ENCODE data around the gene TBC1D1.
A peak's percentile ranks its signal among the peaks of the same experiment; 100 is the strongest.

TBC1D1 gene

DNA sequence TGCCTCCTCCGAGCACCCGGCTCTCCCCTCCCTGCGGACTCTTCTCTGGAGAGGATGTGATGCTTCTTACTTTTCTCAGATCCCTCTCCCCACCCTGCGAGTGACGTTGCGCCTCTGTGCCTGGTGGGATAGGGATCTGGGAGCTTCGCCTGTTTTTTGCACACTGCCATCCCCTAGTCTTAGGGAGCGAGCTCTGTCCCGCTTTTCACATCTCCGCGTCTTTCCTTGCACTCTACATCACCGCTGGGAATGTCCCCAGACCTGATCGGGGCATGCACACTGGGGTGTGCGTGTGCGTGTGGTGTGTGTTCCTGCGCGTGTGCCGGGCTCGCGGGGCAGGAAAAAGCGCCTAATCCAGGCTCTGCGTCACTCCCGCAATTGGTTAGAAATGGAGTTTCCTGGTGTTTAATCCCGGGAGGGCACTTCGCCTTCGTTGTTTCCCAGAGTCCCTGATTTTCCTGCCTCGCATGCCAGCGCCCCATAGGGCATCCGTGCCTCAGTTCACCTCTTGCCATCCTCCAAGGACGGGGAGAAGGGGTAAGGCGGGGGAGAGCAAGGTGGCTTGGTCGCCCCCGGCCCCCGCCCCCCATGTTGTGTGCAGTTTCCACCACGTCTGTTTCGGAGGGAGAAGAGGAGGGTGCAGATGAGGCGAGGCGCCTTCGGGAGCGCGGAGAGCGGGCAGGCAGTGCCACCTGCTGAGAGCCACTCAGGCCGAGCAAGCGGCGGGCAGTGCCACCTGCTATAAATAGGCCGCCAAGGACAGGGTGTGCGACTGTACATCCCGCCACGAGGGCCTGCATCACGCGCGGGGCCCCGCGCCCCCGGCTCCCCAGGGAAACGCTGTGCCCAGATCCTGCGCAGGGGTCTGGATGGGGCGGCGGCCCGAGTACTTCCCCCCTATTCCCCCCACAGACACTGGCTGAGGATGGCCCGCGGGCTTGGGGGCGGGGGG lies 759 bp upstream of the TBC1D1 start:
- no peak for DNase-seq (ENCODE audit: extremely low read depth in 1 of 2, low read depth in 1 of 2)

DNA sequence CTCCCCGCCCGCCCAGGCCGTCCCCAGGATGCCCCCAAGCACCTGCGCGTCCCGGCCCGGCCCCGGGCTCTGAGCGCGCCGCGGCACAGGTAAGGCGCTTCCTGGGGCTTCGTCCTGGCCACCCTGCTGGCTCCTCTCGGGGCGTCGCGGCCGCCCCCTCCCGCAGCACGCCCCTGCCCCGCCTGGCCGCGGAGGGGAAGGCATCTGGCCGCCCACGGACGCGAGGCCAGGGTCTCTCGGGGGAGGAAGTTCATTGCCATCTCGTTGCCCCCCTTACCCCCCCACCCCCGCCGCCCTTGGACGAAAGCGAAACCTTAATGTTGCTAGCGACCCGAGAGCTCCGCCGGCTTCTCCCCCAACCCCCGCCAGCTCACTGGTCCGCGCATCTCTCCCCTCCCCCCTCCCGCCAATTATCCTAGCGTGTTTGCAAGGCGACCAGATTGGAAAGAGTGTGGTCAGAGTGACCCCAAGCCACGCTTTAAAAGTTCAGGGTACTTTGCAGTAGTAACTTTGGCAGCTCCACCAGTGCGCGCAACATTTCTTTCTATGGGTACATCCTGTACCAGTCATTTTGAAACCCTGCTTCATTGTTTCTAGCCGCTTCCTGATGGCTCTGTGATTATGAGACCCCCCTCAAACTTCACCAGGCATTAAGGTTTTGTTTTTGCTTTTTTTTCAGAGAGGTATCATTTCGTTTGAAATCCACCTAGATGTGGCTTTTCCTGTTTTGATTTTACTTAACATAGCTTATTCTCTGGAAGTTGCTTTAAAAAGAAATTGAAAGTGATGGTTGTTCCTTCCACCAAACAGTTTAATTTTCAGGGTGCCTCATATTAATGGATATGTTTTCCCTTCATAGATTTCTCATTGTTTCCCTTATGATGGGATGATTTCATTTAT lies 626 bp downstream of the TBC1D1 start:
- DNase-seq (ENCODE audit: extremely low read depth in 1 of 2, low read depth in 1 of 2): peak; percentile 33 to 61

DNA sequence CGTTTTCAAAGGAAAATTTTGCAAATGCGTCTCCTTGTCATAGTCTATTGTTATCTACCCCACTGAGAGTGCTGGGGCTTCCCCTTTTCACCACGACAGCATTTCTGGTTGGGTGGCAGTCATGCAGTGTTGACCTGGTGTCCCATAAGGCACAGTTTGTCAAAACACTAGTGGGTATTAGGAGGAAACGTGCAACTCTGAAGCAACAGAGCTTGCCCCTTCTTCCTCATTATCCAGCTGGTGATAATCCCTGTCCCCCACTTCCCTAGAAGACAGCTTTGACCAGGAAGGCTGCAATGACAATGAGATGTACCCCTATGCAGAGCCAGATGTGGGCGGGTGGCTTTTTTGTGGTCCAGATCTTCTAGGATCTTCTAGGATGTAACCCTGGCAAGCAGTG lies 1.8 kb downstream of the TBC1D1 start:
- peak; percentile 13 to 64 for DNase-seq (ENCODE audit: extremely low read depth in 1 of 2, low read depth in 1 of 2)

DNA sequence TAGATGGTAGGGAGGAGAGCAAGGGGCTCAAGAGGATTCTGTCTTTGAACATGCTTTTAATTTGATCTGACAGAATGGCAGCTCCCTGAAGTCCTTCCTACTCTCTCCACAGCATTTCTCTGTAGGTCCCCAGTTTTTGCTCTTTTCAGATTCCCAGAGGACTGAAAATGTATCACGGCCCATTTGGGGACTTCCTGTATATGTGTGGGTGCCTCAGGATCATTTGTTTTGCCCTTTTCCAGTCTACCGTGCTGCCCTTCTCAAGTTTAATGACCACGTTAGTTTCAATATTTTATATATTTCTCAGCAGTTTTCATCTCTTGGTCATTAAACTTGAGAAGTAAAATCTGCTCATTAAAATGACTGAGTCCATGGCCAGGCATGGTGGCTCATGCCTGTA lies 2.3 kb downstream of the TBC1D1 start:
- DNase-seq (ENCODE audit: extremely low read depth in 1 of 2, low read depth in 1 of 2): no peak

DNA sequence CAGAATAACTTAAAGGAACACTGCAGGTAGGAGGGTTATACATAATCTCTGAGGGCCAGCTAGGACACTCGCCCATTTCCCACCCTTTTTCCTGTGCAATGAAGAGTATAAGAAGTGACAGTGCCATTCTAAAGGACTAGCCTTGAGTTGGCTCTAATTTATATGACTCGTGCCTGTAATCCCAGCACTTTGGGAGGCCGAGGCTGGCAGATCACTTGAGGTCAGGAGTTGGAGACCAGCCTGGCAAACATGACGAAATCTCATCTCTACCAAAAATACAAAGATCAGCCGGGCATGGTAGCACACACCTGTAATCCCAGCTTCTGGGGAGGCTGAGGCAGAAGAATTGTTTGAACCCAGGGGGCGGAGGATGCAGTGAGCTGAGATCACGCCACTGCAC lies 4.4 kb downstream of the TBC1D1 start:
- no peak for DNase-seq (ENCODE audit: extremely low read depth in 1 of 2, low read depth in 1 of 2)

DNA sequence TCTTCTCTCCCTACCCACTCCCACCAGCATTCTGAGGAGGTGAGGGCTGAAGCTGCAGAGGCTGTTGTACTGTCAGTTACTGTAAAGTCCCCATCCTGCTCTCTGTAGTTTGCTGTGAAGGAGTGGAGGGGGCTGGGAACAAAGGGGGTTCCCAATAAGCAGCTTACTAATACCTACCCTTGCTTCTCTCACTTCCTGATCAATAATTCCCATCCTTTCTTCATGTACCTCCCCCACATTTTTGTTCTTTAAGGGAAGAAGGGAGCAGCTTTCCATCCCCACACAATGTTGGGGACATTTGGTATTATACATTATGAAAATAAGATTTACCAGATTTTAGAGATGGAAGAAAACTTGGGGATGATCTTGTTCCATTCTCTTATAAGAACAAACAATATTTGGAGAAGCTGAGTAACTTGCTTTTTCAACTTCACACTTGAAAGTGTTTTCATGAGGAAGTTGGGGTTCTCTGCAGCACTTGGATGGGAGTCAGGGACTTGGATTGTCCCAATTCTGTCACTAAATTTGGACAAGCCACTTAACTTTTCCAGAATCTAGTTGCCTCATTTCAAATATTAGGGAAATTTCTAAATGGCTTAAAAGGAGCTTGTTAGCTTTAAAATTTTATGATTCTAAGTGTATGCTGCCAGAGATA lies 5.4 kb downstream of the TBC1D1 start:
- DNase-seq (ENCODE audit: extremely low read depth in 1 of 2, low read depth in 1 of 2): no peak

DNA sequence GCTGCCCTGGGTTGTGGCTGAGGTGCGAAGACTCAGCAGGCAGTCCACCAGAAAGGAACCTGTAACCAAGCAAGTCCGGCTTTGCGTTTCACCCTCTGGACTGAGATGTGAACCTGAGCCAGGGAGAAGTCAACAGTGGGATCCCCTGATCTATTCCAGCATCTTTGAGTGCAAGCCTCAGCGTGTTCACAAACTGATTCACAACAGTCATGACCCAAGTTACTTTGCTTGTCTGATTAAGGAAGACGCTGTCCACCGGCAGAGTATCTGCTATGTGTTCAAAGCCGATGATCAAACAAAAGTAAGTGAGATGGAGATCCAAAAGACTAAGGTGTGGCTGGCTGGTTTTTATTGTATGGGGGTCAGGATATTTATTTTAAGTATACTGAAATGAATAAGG lies 11.3 kb downstream of the TBC1D1 start:
- no peak for DNase-seq (ENCODE audit: extremely low read depth in 1 of 2, low read depth in 1 of 2)

DNA sequence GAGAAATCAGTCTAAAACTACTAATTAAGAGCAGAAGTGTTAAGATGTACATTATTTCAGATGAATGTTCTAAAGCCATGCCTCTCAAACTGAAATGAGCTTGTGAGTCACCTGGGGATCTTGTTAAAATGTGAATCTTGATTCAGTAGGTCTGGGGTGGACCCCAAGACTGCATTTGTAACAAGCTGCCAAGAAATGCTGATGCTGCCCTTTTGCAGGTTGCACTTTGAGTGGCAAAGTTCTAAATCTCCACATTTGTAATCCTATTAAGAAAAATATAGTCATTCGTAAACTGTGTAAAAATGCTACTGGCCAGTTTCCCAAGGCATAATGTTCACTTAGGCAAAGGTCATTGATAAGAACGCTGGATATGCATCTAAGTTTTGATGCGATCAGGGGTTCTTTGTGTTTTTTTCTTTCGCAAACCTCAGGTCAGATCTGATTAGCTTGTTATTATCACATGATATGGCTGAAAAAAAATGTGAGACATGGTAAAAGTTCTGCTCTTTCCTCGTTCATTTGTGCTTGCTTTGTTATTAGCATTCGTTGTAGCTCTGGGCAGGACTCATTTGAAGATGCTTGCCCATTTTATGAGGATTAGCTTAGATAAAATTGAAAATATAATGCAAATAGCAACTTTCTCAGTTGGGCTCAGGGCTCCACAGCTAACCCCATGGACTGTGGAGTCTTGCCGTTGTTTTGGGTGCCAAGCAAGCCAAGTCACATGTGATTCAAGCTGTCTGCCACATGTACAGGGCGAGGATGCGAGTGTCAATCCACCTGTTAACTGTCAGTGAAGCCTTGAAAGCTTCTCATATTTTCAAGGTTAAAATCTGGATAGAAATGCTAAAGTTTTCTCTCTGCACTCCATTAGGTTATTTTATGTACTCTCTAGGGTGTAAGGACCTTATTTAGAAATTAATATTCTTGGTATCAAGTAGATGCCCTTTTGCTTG lies 12.1 kb downstream of the TBC1D1 start:
- no peak for DNase-seq (ENCODE audit: extremely low read depth in 1 of 2, low read depth in 1 of 2)

DNA sequence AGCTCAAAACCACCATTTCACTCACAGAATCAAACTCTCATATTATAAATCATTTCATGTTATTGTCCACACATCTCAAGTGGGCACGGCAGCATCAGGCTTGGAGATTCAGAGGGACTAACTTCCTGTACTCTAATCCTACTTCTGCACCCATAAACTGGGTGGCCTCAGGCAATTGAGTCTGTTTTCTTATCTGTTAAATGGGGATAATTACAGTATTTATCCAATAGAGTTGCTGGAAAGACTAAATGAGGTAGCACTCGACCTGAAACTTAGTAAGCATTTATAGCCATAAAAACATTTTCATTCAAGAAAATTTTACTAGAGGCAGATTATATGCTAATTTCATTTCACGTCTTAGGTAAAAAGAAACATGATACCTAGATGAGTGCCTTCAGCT lies 13.0 kb downstream of the TBC1D1 start:
- no peak for DNase-seq (ENCODE audit: extremely low read depth in 1 of 2, low read depth in 1 of 2)

DNA sequence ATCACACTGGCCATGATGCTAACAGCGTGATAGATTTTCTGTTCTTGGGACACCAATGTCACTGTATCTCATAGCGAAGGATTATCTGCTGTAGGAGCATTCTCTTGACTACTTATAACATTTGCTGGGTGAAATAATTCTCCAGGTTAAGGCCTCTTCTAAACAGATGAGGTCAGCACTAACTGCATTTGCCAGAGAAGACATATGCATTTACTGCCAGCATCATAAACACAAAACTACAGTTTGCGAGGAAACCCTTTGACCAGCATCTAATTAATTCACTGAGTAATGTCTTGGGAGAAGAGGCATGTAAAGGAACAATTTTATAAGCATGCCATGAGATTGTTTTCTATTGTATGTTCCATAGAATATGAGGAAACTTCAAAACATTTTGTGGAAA lies 13.9 kb downstream of the TBC1D1 start:
- no peak for DNase-seq (ENCODE audit: extremely low read depth in 1 of 2, low read depth in 1 of 2)

DNA sequence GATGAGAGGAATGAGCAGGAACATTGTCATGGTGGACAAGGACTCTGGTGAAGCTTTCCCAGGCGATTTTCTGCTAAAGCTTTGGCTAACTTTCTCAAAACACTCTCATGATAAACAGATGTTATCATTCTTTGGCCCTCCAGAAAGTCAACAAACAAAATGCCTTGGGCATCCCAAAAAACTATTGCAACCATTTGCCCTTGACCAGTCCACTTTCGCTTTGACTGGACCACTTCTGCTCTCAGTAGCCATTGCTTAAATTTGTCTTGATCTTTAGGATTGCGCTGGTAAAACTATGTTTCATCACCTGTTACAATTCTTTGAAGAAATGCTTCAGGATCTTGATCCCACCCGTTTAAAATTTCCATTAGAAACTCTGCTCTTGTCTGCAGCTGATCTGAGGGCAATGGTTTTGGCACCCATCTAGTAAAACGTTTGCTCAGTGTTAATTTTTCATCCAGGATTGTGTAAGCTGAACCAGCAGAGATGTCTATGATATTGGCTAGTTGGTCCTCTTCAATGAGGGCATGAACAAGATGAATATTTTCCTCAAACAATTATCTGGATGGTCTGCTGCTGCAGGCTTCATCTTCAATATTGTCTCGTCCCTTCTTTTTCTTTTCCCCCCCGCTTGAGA lies 14.8 kb downstream of the TBC1D1 start:
- DNase-seq (ENCODE audit: extremely low read depth in 1 of 2, low read depth in 1 of 2): no peak

DNA sequence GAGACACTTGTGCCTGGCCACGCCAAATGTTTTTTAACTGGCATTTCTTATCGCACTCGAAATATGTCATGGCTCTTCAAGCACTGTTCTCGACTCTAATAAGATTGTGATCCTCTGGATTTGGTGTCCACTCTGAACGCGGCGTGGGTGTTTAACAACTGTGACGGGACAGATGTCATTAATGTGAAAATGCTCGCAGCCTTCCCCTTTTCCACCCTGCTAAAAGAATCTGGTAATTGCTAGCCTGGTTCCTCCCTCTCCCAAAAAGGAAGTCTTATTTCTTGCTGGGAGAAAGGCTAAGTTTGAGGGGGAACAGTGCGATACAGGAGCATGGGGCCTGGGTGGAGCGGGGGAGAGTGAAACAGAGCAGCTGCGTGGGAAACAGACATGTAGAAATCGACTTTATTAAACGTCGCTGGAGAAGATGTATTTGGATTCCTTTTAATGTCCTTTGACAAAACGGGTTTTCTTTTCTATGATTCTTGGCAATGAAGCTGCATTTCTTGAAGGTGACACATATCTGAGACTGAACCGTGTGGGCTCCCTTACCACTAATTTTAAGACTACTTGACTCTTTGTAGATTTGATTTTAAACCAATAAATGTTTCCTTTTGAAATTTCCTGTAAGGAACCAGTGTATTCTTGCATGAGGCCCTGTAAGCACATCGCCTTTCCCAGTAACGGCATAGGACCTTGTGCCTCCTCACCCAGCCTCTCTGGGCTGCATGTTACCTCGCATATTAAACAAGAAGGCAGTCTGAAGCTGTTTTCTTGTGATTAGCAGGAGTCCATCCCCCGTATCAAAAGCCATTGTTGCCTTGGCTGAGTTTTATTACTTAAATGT lies 17.8 kb downstream of the TBC1D1 start:
- no peak for DNase-seq (ENCODE audit: extremely low read depth in 1 of 2, low read depth in 1 of 2)

DNA sequence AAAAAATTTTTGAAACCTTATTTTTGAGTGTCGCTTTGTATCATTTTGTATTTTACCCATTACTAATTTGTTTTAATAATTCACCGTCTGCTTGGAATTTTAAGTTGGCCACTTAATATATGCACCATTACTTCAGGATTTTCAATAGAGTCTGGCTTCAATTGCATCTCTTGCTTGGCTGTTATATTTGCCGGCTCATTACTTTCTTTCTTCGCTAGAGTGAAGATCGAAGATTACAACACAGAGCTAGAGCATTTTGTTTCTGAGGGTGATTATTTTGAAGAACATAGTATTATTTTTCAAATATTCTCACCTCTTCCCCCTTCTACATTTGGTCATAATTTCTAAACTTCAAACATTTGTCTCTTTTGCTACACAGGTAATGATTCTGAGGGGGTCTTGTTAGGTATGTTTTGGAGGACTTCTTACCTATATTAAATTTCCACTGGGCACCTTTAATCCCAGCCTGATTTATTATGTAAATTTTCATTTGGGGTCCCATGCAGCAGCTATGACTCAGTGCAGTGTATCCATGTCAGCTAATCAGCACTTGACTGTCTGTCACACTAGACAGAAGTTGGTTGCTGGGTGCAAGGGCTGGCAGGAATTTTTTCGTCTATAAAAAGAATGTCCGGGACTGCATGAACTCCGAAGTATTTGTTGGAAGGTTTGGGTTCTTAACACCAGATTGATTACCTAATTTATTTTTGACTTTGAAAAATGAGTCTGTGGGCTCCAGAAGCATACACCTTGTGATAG lies 18.6 kb downstream of the TBC1D1 start:
- no peak for DNase-seq (ENCODE audit: extremely low read depth in 1 of 2, low read depth in 1 of 2)

DNA sequence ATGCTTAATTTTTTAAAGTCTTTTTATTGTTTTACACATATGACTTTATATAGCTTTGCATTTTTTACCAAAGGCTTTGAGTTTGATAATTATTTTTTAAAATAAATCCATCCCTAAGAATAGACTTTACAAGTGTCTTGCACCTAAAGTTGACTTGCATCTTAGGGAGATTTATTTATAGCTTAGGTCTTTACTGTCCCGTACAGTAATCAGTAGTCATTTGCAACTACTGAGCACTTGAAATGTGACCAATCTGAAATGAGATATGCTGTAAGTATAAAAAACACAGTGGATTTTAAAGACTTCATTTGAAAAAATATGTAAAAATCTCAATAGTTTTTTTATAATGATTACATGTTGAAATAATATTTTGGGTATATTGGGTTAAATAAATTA lies 19.2 kb downstream of the TBC1D1 start:
- no peak for DNase-seq (ENCODE audit: extremely low read depth in 1 of 2, low read depth in 1 of 2)

DNA sequence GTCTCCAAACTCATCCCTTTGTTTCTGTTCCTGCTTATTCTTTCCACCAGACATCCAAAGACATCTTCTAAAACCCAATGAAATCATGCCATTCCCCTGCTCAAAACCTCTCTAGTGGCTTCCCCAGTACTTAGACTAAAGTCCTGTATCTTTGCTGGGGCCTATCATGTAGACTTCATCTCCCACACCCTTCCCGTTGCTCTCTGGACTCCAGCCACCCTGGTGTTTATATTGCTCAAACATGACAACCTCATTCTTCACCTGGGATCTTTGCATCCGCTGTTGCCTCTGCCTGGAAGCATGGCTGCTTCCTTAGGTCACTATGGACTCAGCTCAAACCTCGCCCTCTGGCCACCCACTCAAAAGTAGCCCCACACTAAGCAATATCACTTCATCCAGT lies 23.7 kb downstream of the TBC1D1 start:
- DNase-seq (ENCODE audit: extremely low read depth in 1 of 2, low read depth in 1 of 2): no peak

DNA sequence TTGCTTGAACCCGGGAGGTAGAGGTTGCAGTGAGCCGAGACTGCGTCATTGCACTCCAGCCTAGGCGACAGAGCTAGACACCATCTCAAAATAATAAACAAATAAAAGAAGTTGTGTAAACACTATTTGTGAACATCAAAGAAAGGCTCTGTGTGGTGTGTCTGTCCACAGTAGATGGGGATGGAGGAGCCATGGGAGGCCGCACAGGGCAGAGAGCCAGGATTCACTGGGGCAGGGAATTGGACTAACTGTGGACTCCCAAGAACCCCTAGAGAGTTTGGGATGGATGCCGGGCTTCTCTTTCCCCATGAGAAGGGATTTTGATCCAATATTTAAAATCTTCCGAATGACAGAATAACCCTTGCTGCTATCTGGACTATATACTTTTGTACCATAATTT lies 26.5 kb downstream of the TBC1D1 start:
- DNase-seq (ENCODE audit: extremely low read depth in 1 of 2, low read depth in 1 of 2): no peak

DNA sequence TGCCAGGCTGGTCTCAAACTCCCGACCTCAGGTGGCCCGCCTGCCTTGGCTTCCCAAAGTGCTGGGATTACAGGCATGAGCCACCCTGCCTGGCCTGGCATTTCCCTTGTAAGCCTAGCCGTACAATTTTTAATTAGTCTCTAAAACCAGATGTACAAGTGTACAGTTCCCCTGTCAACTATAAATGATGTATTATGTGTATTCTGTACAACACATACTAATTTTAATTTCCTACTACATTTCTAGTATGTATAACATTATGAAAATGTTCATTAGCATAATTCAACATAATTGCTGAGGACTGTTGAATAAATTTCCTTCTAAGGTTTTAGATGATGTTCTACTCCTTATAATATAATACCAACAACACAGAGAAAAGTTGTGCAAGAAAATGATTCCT lies 27.8 kb downstream of the TBC1D1 start:
- DNase-seq (ENCODE audit: extremely low read depth in 1 of 2, low read depth in 1 of 2): no peak

DNA sequence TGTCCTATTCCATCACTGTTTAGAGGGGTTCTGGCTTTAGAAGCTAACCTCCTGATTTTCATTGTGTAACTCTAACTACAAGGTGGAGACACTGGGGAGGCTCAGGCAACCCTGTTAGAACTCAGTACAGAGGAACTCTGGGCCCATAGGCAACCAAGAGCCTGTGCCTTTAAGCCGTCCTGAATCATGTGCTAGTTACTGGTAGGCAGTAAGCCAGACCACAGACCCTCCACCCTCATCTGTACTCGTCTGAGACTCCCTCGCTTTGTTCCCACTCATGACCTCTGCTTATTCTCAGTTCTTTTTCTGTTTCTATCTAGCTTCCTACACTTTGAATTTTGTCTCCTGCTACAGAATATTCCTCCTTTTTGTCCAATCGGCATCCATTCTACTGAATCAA lies 31.4 kb downstream of the TBC1D1 start:
- DNase-seq (ENCODE audit: extremely low read depth in 1 of 2, low read depth in 1 of 2): no peak
